Effector memory CD8-positive, alpha-beta T cell (primary cell): ENCODE measurements around the gene TVP23B.
"Not testable (repeated sequence)": the region's sequence is repeated elsewhere in the genome, so short reads cannot be mapped to it uniquely, and the experiment has no call there.

Experiments used
- ATAC-seq: fragments of 150-1000 bp; cut with Tn5 transposase; replicated peaks from 2 replicates; pipeline ENCODE4 v1.10.0; 2021; ENCODE audit warnings: mild to moderate bottlenecking, moderate library complexity
- DNase-seq, 3 experiments: peaks; one replicate each; pipeline ENCODE4 v3.0.0; 2021
- H3K27ac Mint-ChIP-seq, 2 donors: one replicate each; pipeline ENCODE4 v1.8.0; 2022; ENCODE audit warnings: mild to moderate bottlenecking in 2 of 2, mixed read lengths in 2 of 2, moderate library complexity in 2 of 2
- H3K27me3 Mint-ChIP-seq, 2 donors: one replicate each; pipeline ENCODE4 v1.8.0; 2022; ENCODE audit warnings: mixed read lengths in 2 of 2
- H3K36me3 Mint-ChIP-seq: one replicate; pipeline ENCODE4 v1.8.0; 2022; ENCODE audit warnings: mild to moderate bottlenecking, moderate library complexity, mixed read lengths; ENCODE audit not compliant: insufficient read depth
- H3K4me1 Mint-ChIP-seq, 2 donors: one replicate each; pipeline ENCODE4 v1.8.0; 2022; ENCODE audit warnings: low read depth in 2 of 2, mixed read lengths in 2 of 2
- H3K4me3 Mint-ChIP-seq, 2 donors: one replicate each; pipeline ENCODE4 v1.8.0; 2022; ENCODE audit warnings: mild to moderate bottlenecking in 2 of 2, mixed read lengths in 2 of 2, moderate library complexity in 2 of 2
- H3K9me3 Mint-ChIP-seq, 2 donors: one replicate each; pipeline ENCODE4 v1.8.0; 2022; ENCODE audit warnings: mixed read lengths in 2 of 2

TVP23B gene

DNA sequence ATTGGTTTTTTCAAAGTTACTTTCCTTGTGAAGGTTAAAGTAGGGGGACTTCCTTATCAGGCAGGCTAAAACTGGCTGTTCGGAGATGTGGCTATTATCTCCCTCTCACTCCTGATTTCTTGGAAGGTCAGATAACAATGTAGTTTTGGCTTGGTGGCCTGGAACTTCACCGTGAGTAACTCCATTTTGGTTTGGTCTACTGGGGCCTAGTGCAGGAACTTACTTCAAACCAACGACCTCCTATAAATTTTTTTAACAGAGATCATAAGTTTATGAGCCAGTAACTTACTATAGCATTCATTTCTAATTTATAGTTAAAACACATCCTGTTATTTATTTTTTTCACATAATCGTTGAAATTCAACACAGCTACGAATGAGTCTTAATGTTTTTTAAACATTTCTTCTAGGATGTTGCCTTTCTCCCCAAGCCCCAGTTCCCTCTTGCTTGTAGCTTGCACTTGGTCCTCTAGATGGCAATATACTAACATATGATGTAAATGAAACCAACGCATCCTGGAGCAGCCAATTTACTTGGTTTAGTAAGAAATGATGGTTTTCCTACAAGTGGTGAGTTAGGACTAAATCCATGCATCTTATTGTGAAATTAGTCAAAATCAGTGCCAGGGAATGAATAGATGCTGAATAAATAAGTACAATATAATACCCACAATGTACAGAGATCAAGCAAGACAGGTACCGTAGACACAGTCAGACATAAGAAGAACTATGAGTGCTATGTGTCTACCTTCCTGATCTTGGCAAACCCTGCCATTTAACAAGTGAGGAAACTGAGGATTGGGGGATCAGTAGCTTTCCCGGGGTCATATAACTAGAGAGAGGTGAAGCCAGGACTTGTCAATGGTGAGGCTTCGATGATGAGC, 35.7 kb downstream of the TVP23B start:
- H3K4me3 Mint-ChIP-seq, H3K9me3 Mint-ChIP-seq, H3K27ac Mint-ChIP-seq, H3K4me1 Mint-ChIP-seq, H3K36me3 Mint-ChIP-seq: not testable (repeated sequence)
- peak; percentile 45 to 62 (median 50) for DNase-seq
- ATAC-seq: peak; percentile 76
- H3K27me3 Mint-ChIP-seq: peaks cover 5 to 14% of the 10 kb centered on the region in 2 donors

- H3K4me1 Mint-ChIP-seq, H3K36me3 Mint-ChIP-seq, H3K27ac Mint-ChIP-seq, DNase-seq, H3K9me3 Mint-ChIP-seq, ATAC-seq, H3K4me3 Mint-ChIP-seq: not testable (repeated sequence)
- H3K27me3 Mint-ChIP-seq: peaks cover 8 to 26% of the 10 kb centered on the region in 2 donors
These were observed 40.4 kb downstream of the TVP23B start for GRCh38 chr17:18821430-18821829.

- not testable (repeated sequence) for H3K27ac Mint-ChIP-seq, H3K4me1 Mint-ChIP-seq, H3K27me3 Mint-ChIP-seq, H3K36me3 Mint-ChIP-seq, ATAC-seq, H3K9me3 Mint-ChIP-seq, H3K4me3 Mint-ChIP-seq, DNase-seq
These were observed 46.6 kb downstream of the TVP23B start for GRCh38 chr17:18827613-18828012.

DNA sequence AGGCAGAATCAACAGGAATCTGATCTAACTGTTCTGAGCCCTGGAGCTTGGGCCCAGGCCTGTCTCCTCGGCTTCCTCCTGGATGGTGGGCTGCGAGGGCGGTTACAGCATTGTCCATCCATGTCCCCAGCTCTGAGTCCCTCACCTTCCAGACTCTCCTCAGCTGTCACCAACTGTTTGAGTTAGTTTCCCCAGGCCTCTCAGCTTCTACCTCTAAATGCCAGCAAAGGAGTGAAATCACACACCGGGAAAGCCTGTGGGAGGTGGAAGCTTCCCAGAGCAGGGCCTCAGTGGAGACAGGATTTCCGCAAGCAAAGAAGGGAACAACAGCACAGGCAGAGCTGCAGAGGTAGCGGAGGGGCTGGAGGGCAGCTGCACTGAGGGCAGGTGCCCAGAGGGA, 67.5 kb downstream of the TVP23B start:
- Mint-ChIP-seq H3K36me3 (no peaks in the 10 kb centered on the region), H3K4me1 (no peaks in the 10 kb centered on the region), H3K27me3 (peaks cover 0 to 5% of the 10 kb centered on the region in 2 donors), H3K9me3 (no peaks in the 10 kb centered on the region), H3K27ac (no peak overlapping the region), H3K4me3 (no peak overlapping the region)
- ATAC-seq: no peak
- DNase-seq: no peak

GRCh38 chr17:18850679-18851078, 69.7 kb downstream of the TVP23B start:
- DNase-seq (no peak), ATAC-seq (no peak)
- no peaks in the 10 kb centered on the region for H3K27me3 Mint-ChIP-seq
- peaks cover 7% of the 10 kb centered on the region for H3K36me3 Mint-ChIP-seq
- no peak overlapping the region for H3K4me3 Mint-ChIP-seq
- no peaks in the 10 kb centered on the region for H3K9me3 Mint-ChIP-seq
- H3K27ac Mint-ChIP-seq: no peak overlapping the region
- H3K4me1 Mint-ChIP-seq: peaks cover 4 to 9% of the 10 kb centered on the region in 2 donors

DNA sequence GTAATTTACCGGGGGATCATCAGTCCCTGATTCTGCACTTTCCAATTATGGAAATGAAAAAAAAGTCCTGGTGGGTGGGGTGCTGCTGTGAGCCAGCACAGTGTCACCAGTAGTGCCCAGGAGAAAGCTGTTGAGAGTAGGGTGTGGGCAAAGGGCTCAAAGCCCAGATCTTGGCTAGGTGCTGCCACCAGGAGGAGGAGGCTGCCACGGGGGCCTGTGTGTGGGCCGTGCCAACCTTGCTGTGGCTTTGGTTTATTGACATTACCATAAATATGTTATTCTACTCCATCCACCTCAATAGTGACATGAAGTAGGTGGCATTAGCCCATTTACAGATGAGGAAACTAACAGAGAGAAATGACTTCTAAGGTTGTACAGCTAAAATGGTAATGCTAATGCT, 70.2 kb downstream of the TVP23B start:
- no peaks in the 10 kb centered on the region for H3K27me3 Mint-ChIP-seq
- peaks cover 9 to 14% of the 10 kb centered on the region in 2 donors for H3K4me1 Mint-ChIP-seq
- ATAC-seq (no peak), DNase-seq (no peak)
- H3K36me3 Mint-ChIP-seq: peaks cover 10% of the 10 kb centered on the region
- no peaks in the 10 kb centered on the region for H3K9me3 Mint-ChIP-seq
- H3K4me3 Mint-ChIP-seq: no peak overlapping the region
- no peak overlapping the region for H3K27ac Mint-ChIP-seq

- Mint-ChIP-seq H3K4me3 (peak overlapping the region; percentile 82 to 85), H3K9me3 (no peaks in the 10 kb centered on the region), H3K27me3 (no peaks in the 10 kb centered on the region), H3K4me1 (peaks cover 26 to 29% of the 10 kb centered on the region in 2 donors), H3K36me3 (peaks cover 14% of the 10 kb centered on the region), H3K27ac (no peak overlapping the region)
- DNase-seq (no peak), ATAC-seq (no peak)
These were observed 74.0 kb downstream of the TVP23B start for GRCh38 chr17:18854956-18855355.

- Mint-ChIP-seq H3K36me3 (peaks cover 14% of the 10 kb centered on the region), H3K4me3 (peak overlapping the region; percentile 82 to 85), H3K4me1 (peaks cover 37% of the 10 kb centered on the region in 2 donors), H3K27me3 (no peaks in the 10 kb centered on the region), H3K27ac (peak overlapping the region; percentile 85 to 92), H3K9me3 (no peaks in the 10 kb centered on the region)
- peak; percentile 78 to 81 (median 80) for DNase-seq
- ATAC-seq: peak; percentile 82
These were observed 75.0 kb downstream of the TVP23B start for GRCh38 chr17:18855831-18856569.
